ENCODE data around the gene PAQR4.

Gene PAQR4

GRCh38 chr16:2966043-2966807 lies 2.9 kb upstream of the PAQR4 start:
- DNase-seq: no peak

- no peak for DNase-seq
Measured at GRCh38 chr16:2966808-2967191, 2.3 kb upstream of the PAQR4 start.

- DNase-seq: no peak
Measured at GRCh38 chr16:2967211-2967631, 1.9 kb upstream of the PAQR4 start.

GRCh38 chr16:2967721-2968161 lies 1.4 kb upstream of the PAQR4 start:
- DNase-seq: no peak

GRCh38 chr16:2968368-2968737 lies 795 bp upstream of the PAQR4 start:
- peak; percentile 64 for DNase-seq

- peak; percentile 91 for DNase-seq
Measured at GRCh38 chr16:2969545-2970521, 685 bp downstream of the PAQR4 start.

- DNase-seq: no peak
Measured at GRCh38 chr16:2970563-2970962, 1.4 kb downstream of the PAQR4 start.

GRCh38 chr16:2971134-2971984 lies 2.2 kb downstream of the PAQR4 start:
- no peak for DNase-seq

GRCh38 chr16:2971985-2972784 lies 3.0 kb downstream of the PAQR4 start:
- no peak for DNase-seq

GRCh38 chr16:2973093-2973492 lies 3.9 kb downstream of the PAQR4 start:
- DNase-seq: no peak

- DNase-seq: no peak
Measured at GRCh38 chr16:2973605-2974318, 4.6 kb downstream of the PAQR4 start.

GRCh38 chr16:2974319-2975056 lies 5.3 kb downstream of the PAQR4 start:
- DNase-seq: no peak

GRCh38 chr16:2975161-2975795 lies 6.1 kb downstream of the PAQR4 start:
- DNase-seq: no peak

GRCh38 chr16:2976201-2976600 lies 7.1 kb downstream of the PAQR4 start:
- DNase-seq: no peak

GRCh38 chr16:2976673-2977072 lies 7.5 kb downstream of the PAQR4 start:
- no peak for DNase-seq

GRCh38 chr16:2977440-2977839 lies 8.3 kb downstream of the PAQR4 start:
- no peak for DNase-seq

GRCh38 chr16:2979669-2980226 lies 10.6 kb downstream of the PAQR4 start:
- peak; percentile 60 for DNase-seq

- DNase-seq: peak; percentile 96
Measured at GRCh38 chr16:2980227-2981176, 11.4 kb downstream of the PAQR4 start, which contains the start of gene PKMYT1. TSS of gene PKMYT1 (minus strand) at chr16:2980446. CDS start at chr16:2979657, 789 bp downstream.

Measured in hematopoietic multipotent progenitor cell treated with erythropoietin and hydrocortisone succinate and interleukin-3 and kit ligand, for 6 days (in vitro differentiated cells).